ENCODE data around the gene ST8SIA5. TPM values are rescaled to one million over a fixed set of nuclear protein-coding genes. Genes with fewer than 3 reads are reported as not detected.

ST8SIA5 gene
- total and polyA plus RNA-seq, 10 of the 15 experiments (the other 5 are each of a cell fraction or from before 2014, with no cell fraction given): 0.02 to 0.32 (median 0.12) TPM; not detected in 1

GRCh38 chr18:46732201-46732600, 24.7 kb downstream of the ST8SIA5 start:
- peaks cover 2% of the 10 kb centered on the region; the same call in 2 of the 3 replicates for H3K9me3 ChIP-seq (replicated peaks; ENCODE audit: control insufficient read depth, insufficient read depth, low read length)
- no peaks in the 10 kb centered on the region; a peak in 1 of 4 replicates for H3K27me3 ChIP-seq (replicated peaks in 1 of 2; ENCODE audit: control insufficient read depth in 2 of 2, insufficient read depth in 2 of 2, low read length in 1 of 2)
- no peaks in the 10 kb centered on the region for H3K79me2 ChIP-seq (ENCODE audit: control insufficient read depth, insufficient read depth, low read length)
- H3K4me2 ChIP-seq (ENCODE audit: control insufficient read depth, insufficient read depth): no peak overlapping the region
- no peaks in the 10 kb centered on the region for H3K4me1 ChIP-seq (ENCODE audit: control insufficient read depth, insufficient read depth, low read length)
- DNase-seq (ENCODE audit: low read depth, low spot score) (no peak), ATAC-seq (no peak), FAIRE-seq (no peak)
- H2AFZ ChIP-seq (ENCODE audit: control insufficient read depth, low read depth, low read length): no peak overlapping the region
- TF ChIP-seq SMAD5 (IDR thresholded peaks at IDR 0.05; ENCODE audit: low read depth): no peak
- no peak for TF ChIP-seq RB1 (IDR thresholded peaks at IDR 0.05; ENCODE audit: borderline replicate concordance)
- no peak for TF ChIP-seq NR2F1 (conservative IDR thresholded peaks at IDR 0.05)
- TF ChIP-seq, protein P1, sequence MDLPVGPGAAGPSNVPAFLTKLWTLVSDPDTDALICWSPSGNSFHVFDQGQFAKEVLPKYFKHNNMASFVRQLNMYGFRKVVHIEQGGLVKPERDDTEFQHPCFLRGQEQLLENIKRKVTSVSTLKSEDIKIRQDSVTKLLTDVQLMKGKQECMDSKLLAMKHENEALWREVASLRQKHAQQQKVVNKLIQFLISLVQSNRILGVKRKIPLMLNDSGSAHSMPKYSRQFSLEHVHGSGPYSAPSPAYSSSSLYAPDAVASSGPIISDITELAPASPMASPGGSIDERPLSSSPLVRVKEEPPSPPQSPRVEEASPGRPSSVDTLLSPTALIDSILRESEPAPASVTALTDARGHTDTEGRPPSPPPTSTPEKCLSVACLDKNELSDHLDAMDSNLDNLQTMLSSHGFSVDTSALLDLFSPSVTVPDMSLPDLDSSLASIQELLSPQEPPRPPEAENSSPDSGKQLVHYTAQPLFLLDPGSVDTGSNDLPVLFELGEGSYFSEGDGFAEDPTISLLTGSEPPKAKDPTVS (IDR thresholded peaks at IDR 0.05; ENCODE audit: low read depth, low read length): no peak
- no peak for TF ChIP-seq POLR2AphosphoS2 (IDR thresholded peaks at IDR 0.05; ENCODE audit: low read depth, low read length)
- no peak for TF ChIP-seq BMI1 (IDR thresholded peaks at IDR 0.05; ENCODE audit: borderline replicate concordance)
- no peak for TF ChIP-seq KLF5 (IDR thresholded peaks at IDR 0.05; ENCODE audit: partially characterized antibody)
- TF ChIP-seq NKRF (conservative IDR thresholded peaks at IDR 0.05): no peak
- no peak for TF ChIP-seq CREB1 (IDR thresholded peaks at IDR 0.05; ENCODE audit: low read depth)
- no peak for TF ChIP-seq DPF2 (IDR thresholded peaks at IDR 0.05)
- TF ChIP-seq CHD4 (IDR thresholded peaks at IDR 0.05): no peak
- TF ChIP-seq MAX (IDR thresholded peaks at IDR 0.05; ENCODE audit: low read depth, low read length): no peak
- TF ChIP-seq NR2C1 (IDR thresholded peaks at IDR 0.05): no peak
- TF ChIP-seq, protein P2, sequence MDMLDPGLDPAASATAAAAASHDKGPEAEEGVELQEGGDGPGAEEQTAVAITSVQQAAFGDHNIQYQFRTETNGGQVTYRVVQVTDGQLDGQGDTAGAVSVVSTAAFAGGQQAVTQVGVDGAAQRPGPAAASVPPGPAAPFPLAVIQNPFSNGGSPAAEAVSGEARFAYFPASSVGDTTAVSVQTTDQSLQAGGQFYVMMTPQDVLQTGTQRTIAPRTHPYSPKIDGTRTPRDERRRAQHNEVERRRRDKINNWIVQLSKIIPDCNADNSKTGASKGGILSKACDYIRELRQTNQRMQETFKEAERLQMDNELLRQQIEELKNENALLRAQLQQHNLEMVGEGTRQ (IDR thresholded peaks at IDR 0.05; ENCODE audit: borderline replicate concordance, low read depth, low read length): no peak
- no peak for TF ChIP-seq ZNF24 (IDR thresholded peaks at IDR 0.05)
- H3K4me3 ChIP-seq: no peak overlapping the region
- ChIA-PET POLR2A (no interaction called here), SMC1A (ENCODE audit: uncharacterized antibody, unreplicated experiment) (no interaction called here), CTCF (no interaction called here), RAD21 (ENCODE audit: unreplicated experiment) (no interaction called here)
- intact Hi-C loops (cut with micrococcal nuclease; ENCODE audit: unreplicated experiment) (no loop called here), in situ Hi-C loops (cut with MboI) (no loop called here)
- H3K36me3 ChIP-seq (ENCODE audit: control insufficient read depth in 2 of 2, insufficient read depth in 2 of 2, low read length in 1 of 2): no peaks in the 10 kb centered on the region
- no peak overlapping the region for H3K27ac ChIP-seq (ENCODE audit: control insufficient read depth, insufficient read depth)
- H3K9ac ChIP-seq (ENCODE audit: control insufficient read depth, insufficient read depth, low read length): no peak overlapping the region
- no TSS peak for BruUV-seq (replicated peaks)
- no peaks in the 10 kb centered on the region for H4K20me1 ChIP-seq (ENCODE audit: control insufficient read depth, insufficient read depth)
- WGBS (ENCODE audit: insufficient coverage, insufficient replicate concordance, low lambda C conversion rate, missing lambda C conversion rate): 53% methylated on average over 2 of the region's 2 CpGs
